Mammary epithelial cell (primary cell): ENCODE measurements around the gene FILIP1L.

Source experiments
- CTCF ChIP-seq, 2 donors: IDR thresholded peaks in 1 of 2; conservative IDR thresholded peaks in 1 of 2; 2 replicates each; pipeline ENCODE4 v1.5.1; 2011 to 2012; ENCODE audit warnings: inconsistent platforms in 2 of 2, low read length in 2 of 2, mild to moderate bottlenecking in 2 of 2, control low read depth in 1 of 2, low read depth in 1 of 2; ENCODE audit not compliant: insufficient read depth in 1 of 2; ENCODE audit errors: extremely low read depth in 1 of 2
- EZH2 ChIP-seq: IDR thresholded peaks from 2 replicates; pipeline ENCODE4 v1.6.1; 2012; ENCODE audit warnings: low read length, inconsistent platforms, borderline replicate concordance

- no peak for TF ChIP-seq CTCF (conservative IDR thresholded peaks at IDR 0.05 in 1 of 2, IDR thresholded peaks at IDR 0.05 in 1 of 2; ENCODE audit: extremely low read depth in 1 of 2, insufficient read depth in 1 of 2, low read depth in 1 of 2, low read length in 2 of 2)
- TF ChIP-seq EZH2: no peak
These were observed 250.0 kb downstream of the FILIP1L start for GRCh38 chr3:99864289-99864688.
